Neural crest cell (in vitro differentiated cells): Measurements from ENCODE around the gene TMEM233. TPM values are rescaled to one million over a fixed set of nuclear protein-coding genes. Genes with fewer than 3 reads are reported as not detected.
"Not testable (repeated sequence)": the region's sequence is repeated elsewhere in the genome, so short reads cannot be mapped to it uniquely, and the experiment has no call there.

ENCODE experiments used
- DNase-seq: peaks from one replicate; pipeline ENCODE4 v3.0.0; 2021; ENCODE audit warnings: low read depth, mixed read lengths, low spot score
- H3K27ac Mint-ChIP-seq: one replicate; pipeline ENCODE4 v1.8.0; 2021; ENCODE audit warnings: mild to moderate bottlenecking, mixed read lengths; ENCODE audit not compliant: unreplicated experiment
- H3K27me3 Mint-ChIP-seq: 2 replicates; pipeline ENCODE4 v1.8.0; 2021; ENCODE audit warnings: low read depth, mild to moderate bottlenecking, mixed read lengths
- H3K36me3 Mint-ChIP-seq: 2 replicates; pipeline ENCODE4 v1.8.0; 2021; ENCODE audit warnings: low read depth, mild to moderate bottlenecking, mixed read lengths
- H3K4me1 Mint-ChIP-seq: 2 replicates; pipeline ENCODE4 v1.8.0; 2021; ENCODE audit warnings: mixed read lengths
- H3K4me3 Mint-ChIP-seq: one replicate; pipeline ENCODE4 v1.8.0; 2021; ENCODE audit warnings: mild to moderate bottlenecking, mixed read lengths
- H3K9me3 Mint-ChIP-seq: 2 replicates; pipeline ENCODE4 v1.8.0; 2021; ENCODE audit warnings: mixed read lengths
- CTCF ChIP-seq: fragments of 200-600 bp; sonication (generic); conservative IDR thresholded peaks from 2 replicates; pipeline ENCODE4 v1.5.0; 2021; ENCODE audit warnings: antibody characterized with exemption, mild to moderate bottlenecking
- total RNA-seq: library from RNA; stranded (reverse); gene quantifications from 2 replicates; pipeline ENCODE4 v1.2.1, GENCODE V29; 2021

Gene TMEM233
- total RNA-seq, 1 donor from 2014 or later = not detected

DNA sequence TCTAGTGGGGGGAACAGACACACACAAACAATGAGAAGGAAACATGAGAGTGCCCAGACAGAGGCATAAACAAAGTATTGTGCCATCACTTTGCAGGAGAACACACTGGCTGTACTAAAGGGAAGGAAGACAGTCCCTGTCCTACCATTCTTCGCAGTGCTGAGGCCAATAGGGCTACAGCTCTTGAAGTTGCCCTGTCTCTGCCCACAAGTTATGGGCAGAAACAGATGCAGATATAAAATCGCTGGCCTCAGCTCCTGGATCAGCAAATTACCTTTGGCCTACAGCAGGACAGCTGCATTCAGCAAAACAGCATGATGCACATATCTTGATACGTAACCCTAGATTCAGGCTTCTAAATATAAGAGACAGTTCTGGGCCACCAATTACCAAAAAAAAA lies 51.4 kb downstream of the TMEM233 start:
- Mint-ChIP-seq H3K4me3 (no peak overlapping the region), H3K27me3 (peaks cover 26% of the 10 kb centered on the region), H3K27ac (no peak overlapping the region), H3K4me1 (no peaks in the 10 kb centered on the region), H3K9me3 (no peaks in the 10 kb centered on the region), H3K36me3 (no peaks in the 10 kb centered on the region)
- no peak for DNase-seq
- no peak for TF ChIP-seq CTCF

- no peaks in the 10 kb centered on the region for H3K4me1 Mint-ChIP-seq
- H3K36me3 Mint-ChIP-seq = no peaks in the 10 kb centered on the region
- no peak for DNase-seq
- no peak for TF ChIP-seq CTCF
- H3K4me3 Mint-ChIP-seq = no peak overlapping the region
- peaks cover 23% of the 10 kb centered on the region for H3K27me3 Mint-ChIP-seq
- H3K9me3 Mint-ChIP-seq = no peaks in the 10 kb centered on the region
- H3K27ac Mint-ChIP-seq = no peak overlapping the region
These were observed 52.0 kb downstream of the TMEM233 start for GRCh38 chr12:119645535-119646059.

- H3K27me3 Mint-ChIP-seq = peaks cover 7% of the 10 kb centered on the region
- H3K4me1 Mint-ChIP-seq = no peaks in the 10 kb centered on the region
- H3K9me3 Mint-ChIP-seq = no peaks in the 10 kb centered on the region
- DNase-seq = no peak
- no peak overlapping the region for H3K4me3 Mint-ChIP-seq
- no peak overlapping the region for H3K27ac Mint-ChIP-seq
- no peaks in the 10 kb centered on the region for H3K36me3 Mint-ChIP-seq
- peak; percentile 74 for TF ChIP-seq CTCF
These were observed 55.7 kb downstream of the TMEM233 start for GRCh38 chr12:119649202-119649808.

GRCh38 chr12:119652665-119653064 lies 59.1 kb downstream of the TMEM233 start:
- H3K9me3 Mint-ChIP-seq = no peaks in the 10 kb centered on the region
- no peaks in the 10 kb centered on the region for H3K36me3 Mint-ChIP-seq
- no peak for DNase-seq
- no peak overlapping the region for H3K4me3 Mint-ChIP-seq
- no peaks in the 10 kb centered on the region for H3K4me1 Mint-ChIP-seq
- no peak overlapping the region for H3K27ac Mint-ChIP-seq
- peaks cover 13% of the 10 kb centered on the region for H3K27me3 Mint-ChIP-seq
- TF ChIP-seq CTCF = no peak

DNA sequence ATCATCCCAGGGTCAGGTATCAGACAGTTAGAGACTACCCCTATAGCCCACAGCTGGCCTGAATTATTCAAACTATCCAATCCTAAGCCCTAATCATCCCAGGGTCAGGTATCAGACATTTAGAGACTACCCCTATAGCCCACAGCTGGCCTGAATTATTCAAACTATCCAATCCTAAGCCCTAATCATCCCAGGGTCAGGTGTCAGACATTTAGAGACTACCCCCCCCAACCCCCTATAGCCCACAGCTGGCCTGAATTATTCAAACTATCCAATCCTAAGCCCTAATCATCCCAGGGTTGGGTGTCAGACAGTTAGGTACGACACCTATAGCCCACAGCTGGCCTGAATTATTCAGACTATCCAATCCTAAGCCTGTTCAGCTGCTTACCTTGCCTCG lies 63.4 kb downstream of the TMEM233 start:
- not testable (repeated sequence) for DNase-seq, H3K9me3 Mint-ChIP-seq, H3K36me3 Mint-ChIP-seq, H3K4me3 Mint-ChIP-seq, H3K4me1 Mint-ChIP-seq, H3K27ac Mint-ChIP-seq
- H3K27me3 Mint-ChIP-seq = peaks cover 28% of the 10 kb centered on the region

GRCh38 chr12:119658166-119658565 lies 64.6 kb downstream of the TMEM233 start:
- H3K27ac Mint-ChIP-seq, H3K4me1 Mint-ChIP-seq, DNase-seq, H3K36me3 Mint-ChIP-seq, H3K9me3 Mint-ChIP-seq, H3K4me3 Mint-ChIP-seq: not testable (repeated sequence)
- peak; percentile 16 for TF ChIP-seq CTCF
- H3K27me3 Mint-ChIP-seq = peaks cover 37% of the 10 kb centered on the region
